ENCODE results near the gene PTEN. TPM values are rescaled to one million over a fixed set of nuclear protein-coding genes. Genes with fewer than 3 reads are reported as not detected.
"Not testable (repeated sequence)": the region's sequence is repeated elsewhere in the genome, so short reads cannot be mapped to it uniquely, and the experiment has no call there.

PTEN gene
- total and polyA plus RNA-seq, 7 donors: 27.0 to 180 (median 80.0) TPM

GRCh38 chr10:87887146-87887545, 23.7 kb downstream of the PTEN start:
- intact Hi-C loops (cut with DNase I): no loop called here
- Histone ChIP-seq H3K4me3 (no peak overlapping the region), H3K27me3 (no peaks in the 10 kb centered on the region), H3K9me3 (no peaks in the 10 kb centered on the region), H3K4me1 (peaks cover 0 to 16% (median 11%) of the 10 kb centered on the region in 4 donors), H3K27ac (no peak overlapping the region), H3K36me3 (peaks cover 0 to 15% (median 0%) of the 10 kb centered on the region in 4 donors)
- 99% methylated on average over 1 of the region's 1 CpG for WGBS, 2 donors
- DNase-seq: no peak
- no peak for TF ChIP-seq POLR2A (IDR thresholded peaks at IDR 0.05)
- no peak for TF ChIP-seq CTCF (IDR thresholded peaks at IDR 0.05)
- no peak for TF ChIP-seq EP300 (IDR thresholded peaks at IDR 0.05)
- TF ChIP-seq POLR2AphosphoS5 (IDR thresholded peaks at IDR 0.05): no peak

DNA sequence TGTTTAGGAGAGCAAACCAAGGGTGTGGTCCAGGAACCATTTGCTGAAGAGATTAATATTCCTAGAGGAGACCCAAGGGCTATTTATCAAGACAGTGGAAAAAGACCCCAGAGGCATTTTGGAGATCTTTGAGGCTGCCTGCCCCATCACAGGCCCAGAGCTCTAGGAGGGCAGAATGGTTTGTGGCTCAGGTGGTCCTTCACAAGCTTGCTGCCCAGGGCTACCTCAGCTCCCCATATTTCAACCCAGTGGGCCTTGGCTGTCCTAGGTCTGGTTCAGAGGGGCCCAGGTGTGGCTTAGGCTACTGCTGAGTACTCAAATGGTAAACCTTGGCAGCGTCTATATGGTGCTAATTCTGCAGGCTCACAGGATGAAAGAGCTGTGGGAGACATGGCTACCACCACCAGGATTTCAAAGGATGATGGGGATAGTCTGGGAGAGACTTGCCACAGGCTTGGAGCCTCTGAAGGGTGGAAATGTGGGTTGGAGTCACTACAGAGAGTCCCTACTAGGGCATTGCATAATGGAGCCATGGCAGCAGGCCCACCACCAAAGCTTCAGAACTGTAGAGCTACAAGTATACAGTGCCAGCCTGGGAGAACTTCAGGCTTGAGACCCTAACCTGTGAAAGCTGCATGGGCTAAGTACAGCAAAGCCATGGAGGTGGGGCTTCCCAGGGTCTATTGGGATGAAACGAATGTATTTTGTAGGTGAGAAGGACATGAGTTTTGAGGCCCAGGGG, 24.3 kb downstream of the PTEN start:
- H3K27ac ChIP-seq: no peak overlapping the region
- peaks cover 0 to 15% (median 0%) of the 10 kb centered on the region in 4 donors for H3K36me3 ChIP-seq
- no peak for DNase-seq
- no peak overlapping the region for H3K4me3 ChIP-seq
- intact Hi-C loops (cut with DNase I): no loop called here
- no peak for TF ChIP-seq EP300 (IDR thresholded peaks at IDR 0.05)
- TF ChIP-seq POLR2AphosphoS5 (IDR thresholded peaks at IDR 0.05): no peak
- no peak for TF ChIP-seq POLR2A (IDR thresholded peaks at IDR 0.05)
- H3K4me1 ChIP-seq: peaks cover 0 to 10% (median 6%) of the 10 kb centered on the region in 4 donors
- H3K9me3 ChIP-seq: no peaks in the 10 kb centered on the region
- WGBS, 2 donors: 95 to 97% methylated on average over 2 of the region's 2 CpGs
- no peaks in the 10 kb centered on the region for H3K27me3 ChIP-seq

DNA sequence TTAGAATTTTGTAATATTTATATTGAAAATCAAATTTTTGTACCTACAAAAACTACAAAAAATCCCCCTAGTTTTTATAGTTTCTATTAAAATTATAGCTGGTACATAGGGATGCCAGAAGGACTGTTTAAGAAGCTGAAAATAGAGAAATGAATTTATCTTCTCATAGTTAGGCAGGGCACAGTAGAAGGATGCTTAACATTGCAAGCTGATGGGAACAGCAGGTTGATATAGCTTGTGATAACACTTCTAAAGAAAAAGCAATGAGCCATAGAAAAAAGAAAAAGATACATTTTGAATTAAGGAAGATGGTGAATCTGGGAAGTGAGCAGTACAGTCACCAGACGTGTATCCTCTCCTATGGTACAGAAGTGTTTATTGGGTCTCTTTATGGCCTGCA, 32.0 kb downstream of the PTEN start:
- H3K9me3 ChIP-seq: no peaks in the 10 kb centered on the region
- no peak overlapping the region for H3K4me3 ChIP-seq
- TF ChIP-seq POLR2AphosphoS5 (IDR thresholded peaks at IDR 0.05) (no peak), CTCF (IDR thresholded peaks at IDR 0.05) (no peak)
- peaks cover 0 to 8% (median 5%) of the 10 kb centered on the region in 4 donors for H3K4me1 ChIP-seq
- H3K27me3 ChIP-seq: no peaks in the 10 kb centered on the region
- H3K27ac ChIP-seq: no peak overlapping the region
- 46 to 62% methylated on average over 1 of the region's 1 CpG for WGBS, 2 donors
- intact Hi-C loops (cut with DNase I): no loop called here
- peaks cover 0 to 6% (median 0%) of the 10 kb centered on the region in 4 donors for H3K36me3 ChIP-seq
- DNase-seq: no peak

DNA sequence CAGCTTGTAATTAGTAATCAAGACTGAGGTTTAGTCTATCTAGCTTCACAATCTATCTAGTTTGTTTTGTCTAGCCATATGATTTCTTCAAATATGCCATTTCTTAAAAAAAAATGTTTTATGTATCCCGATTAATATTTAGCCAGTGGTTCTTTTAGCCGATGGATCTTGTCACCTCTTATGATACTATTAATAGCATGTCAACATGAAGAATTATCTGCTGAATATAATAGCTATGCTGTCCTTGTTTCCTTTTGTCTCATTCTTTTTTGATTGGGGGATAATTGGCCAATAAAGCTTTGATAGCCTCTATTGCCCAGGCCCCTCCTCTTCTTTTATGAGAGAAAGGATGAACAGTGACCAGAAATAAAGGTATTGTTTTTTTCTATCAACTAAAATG, 32.8 kb downstream of the PTEN start:
- DNase-seq: no peak
- peaks cover 0 to 6% (median 0%) of the 10 kb centered on the region in 4 donors for H3K36me3 ChIP-seq
- H3K27ac ChIP-seq: no peak overlapping the region
- intact Hi-C loops (cut with DNase I): no loop called here
- no peaks in the 10 kb centered on the region for H3K9me3 ChIP-seq
- no peak overlapping the region for H3K4me3 ChIP-seq
- H3K27me3 ChIP-seq: no peaks in the 10 kb centered on the region
- H3K4me1 ChIP-seq: peaks cover 0 to 8% (median 5%) of the 10 kb centered on the region in 4 donors
- no peak for TF ChIP-seq EP300 (IDR thresholded peaks at IDR 0.05)
- no peak for TF ChIP-seq POLR2AphosphoS5 (IDR thresholded peaks at IDR 0.05)
- TF ChIP-seq CTCF (IDR thresholded peaks at IDR 0.05): no peak
- no peak for TF ChIP-seq POLR2A (IDR thresholded peaks at IDR 0.05)
- WGBS, 2 donors: 48 to 81% methylated on average over 2 of the region's 2 CpGs

GRCh38 chr10:87897957-87898356, 34.5 kb downstream of the PTEN start:
- peaks cover 0 to 21% (median 3%) of the 10 kb centered on the region in 4 donors for H3K36me3 ChIP-seq
- H3K9me3 ChIP-seq; DNase-seq; intact Hi-C loops (cut with DNase I); H3K27ac ChIP-seq; H3K4me3 ChIP-seq; H3K27me3 ChIP-seq; H3K4me1 ChIP-seq: not testable (repeated sequence)
- WGBS, 2 donors: 97% methylated on average over 8 of the region's 8 CpGs

- H3K27ac ChIP-seq; H3K4me3 ChIP-seq; H3K9me3 ChIP-seq; intact Hi-C loops (cut with DNase I); DNase-seq; H3K27me3 ChIP-seq: not testable (repeated sequence)
- peaks cover 0 to 14% (median 4%) of the 10 kb centered on the region in 4 donors for H3K4me1 ChIP-seq
- peaks cover 0 to 28% (median 11%) of the 10 kb centered on the region in 4 donors for H3K36me3 ChIP-seq
- WGBS, 2 donors: 98 to 99% methylated on average over 8 of the region's 8 CpGs
Observed at GRCh38 chr10:87903396-87903795, 40.0 kb downstream of the PTEN start.

Data from sigmoid colon (tissue), 7 donors.